Measurements from ENCODE around the gene KIF12.

KIF12 gene

DNA sequence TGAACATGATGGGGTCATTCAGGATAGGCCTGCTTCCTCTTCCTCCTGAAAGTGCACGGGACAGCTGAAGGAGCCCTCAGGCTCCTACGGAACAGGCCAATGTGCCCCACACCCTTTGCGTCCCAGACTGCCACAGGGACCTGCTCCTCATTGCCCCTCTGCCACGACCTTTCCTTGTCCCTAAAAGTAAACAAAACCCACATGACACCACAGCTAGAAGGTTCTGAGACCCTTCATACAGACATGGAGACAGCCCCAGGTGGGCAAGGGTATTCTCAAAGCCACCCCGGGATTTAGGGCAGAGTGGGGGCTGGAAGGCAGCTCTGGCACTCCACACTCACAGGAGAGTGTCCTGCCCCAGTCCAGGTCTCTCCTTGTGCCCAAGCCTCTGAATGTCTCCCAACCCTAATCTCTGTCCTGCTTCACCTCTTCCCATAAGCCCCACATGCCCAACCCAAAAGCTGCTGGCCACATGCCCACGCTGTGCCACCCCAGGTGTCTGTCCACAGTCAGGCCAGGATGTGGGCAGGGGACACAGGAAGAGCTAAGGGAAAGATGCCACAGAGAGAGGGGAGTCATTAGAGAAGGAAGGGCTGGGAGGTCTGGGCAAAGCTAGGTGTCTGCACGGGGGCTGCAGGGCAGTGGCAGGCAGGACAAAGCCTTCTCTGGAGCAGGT lies 21.8 kb downstream of the KIF12 start:
- TF ChIP-seq, protein P1, sequence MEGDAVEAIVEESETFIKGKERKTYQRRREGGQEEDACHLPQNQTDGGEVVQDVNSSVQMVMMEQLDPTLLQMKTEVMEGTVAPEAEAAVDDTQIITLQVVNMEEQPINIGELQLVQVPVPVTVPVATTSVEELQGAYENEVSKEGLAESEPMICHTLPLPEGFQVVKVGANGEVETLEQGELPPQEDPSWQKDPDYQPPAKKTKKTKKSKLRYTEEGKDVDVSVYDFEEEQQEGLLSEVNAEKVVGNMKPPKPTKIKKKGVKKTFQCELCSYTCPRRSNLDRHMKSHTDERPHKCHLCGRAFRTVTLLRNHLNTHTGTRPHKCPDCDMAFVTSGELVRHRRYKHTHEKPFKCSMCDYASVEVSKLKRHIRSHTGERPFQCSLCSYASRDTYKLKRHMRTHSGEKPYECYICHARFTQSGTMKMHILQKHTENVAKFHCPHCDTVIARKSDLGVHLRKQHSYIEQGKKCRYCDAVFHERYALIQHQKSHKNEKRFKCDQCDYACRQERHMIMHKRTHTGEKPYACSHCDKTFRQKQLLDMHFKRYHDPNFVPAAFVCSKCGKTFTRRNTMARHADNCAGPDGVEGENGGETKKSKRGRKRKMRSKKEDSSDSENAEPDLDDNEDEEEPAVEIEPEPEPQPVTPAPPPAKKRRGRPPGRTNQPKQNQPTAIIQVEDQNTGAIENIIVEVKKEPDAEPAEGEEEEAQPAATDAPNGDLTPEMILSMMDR (IDR thresholded peaks at IDR 0.05; ENCODE audit: insufficient read depth, missing control alignments): no peak
- DNase-seq (ENCODE audit: insufficient read length, low spot score) (no peak), FAIRE-seq (no peak)

DNA sequence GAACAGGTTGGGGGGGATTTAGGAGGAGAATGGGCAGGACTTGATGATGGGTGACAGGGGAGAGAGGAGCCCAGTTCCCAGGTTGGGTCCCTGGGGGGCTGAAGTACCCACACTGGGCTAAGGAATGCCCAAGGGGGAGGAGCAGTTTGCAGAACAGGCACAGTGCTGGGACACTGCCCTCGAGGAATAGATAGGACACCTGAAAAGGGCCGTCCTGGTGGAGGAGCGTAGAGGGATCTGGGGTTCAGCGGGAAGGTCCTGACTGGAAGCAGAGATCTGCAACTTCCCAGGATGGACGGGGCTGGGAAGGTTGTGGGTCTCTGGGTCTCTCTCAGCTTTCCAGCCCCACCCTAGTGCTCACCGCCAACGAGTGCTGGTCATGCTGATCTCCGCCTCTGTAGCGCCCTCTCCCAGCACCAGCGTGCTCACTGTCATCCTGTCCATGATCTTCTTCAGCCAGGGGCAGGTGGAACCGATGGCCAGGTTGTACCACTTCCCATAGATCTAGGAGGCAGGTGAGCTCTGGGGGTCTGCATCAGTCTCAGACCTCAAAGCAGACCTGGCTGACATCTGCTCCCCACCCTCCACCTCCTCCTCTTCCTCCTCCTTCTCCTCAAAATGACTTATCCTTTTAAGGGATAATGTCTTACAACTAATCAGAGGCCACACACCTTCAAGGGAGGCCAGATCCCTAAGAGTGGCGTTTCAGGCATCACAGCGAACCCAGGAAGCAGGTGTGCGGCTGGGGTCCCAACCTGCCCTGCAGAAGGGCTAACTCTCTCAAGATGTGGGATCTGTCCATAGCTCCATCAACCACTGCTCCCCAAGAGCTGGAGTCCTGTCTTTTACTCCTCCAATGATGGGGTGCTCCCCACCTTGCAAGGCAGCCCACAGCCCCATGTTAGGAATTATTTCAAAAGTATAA lies 22.6 kb downstream of the KIF12 start:
- TF ChIP-seq, protein P1 (IDR thresholded peaks at IDR 0.05; ENCODE audit: insufficient read depth, missing control alignments): no peak
- DNase-seq (ENCODE audit: insufficient read length, low spot score): no peak
- no peak for FAIRE-seq

DNA sequence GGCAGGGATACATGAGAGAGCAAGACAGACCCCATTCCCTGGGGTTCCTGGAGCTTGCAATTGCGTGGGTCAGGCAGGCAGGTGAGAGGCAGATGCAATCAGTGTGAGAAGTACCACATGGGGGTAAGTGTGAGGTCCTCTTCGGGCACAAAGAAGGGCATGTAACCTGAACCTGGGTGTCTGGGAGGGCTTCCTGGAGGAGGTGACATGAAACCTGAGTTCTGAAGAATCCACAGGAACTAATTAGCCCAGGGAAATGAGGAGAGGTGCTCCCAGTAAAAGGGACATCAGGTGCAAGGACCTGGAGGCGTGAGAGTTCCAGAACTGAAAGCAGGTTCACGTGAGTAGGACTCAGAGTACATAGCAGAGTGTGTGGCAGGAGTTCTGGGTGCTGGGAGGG lies 23.5 kb downstream of the KIF12 start:
- DNase-seq (ENCODE audit: insufficient read length, low spot score): no peak
- no peak for FAIRE-seq
- TF ChIP-seq, protein P1 (IDR thresholded peaks at IDR 0.05; ENCODE audit: insufficient read depth, missing control alignments): no peak

DNA sequence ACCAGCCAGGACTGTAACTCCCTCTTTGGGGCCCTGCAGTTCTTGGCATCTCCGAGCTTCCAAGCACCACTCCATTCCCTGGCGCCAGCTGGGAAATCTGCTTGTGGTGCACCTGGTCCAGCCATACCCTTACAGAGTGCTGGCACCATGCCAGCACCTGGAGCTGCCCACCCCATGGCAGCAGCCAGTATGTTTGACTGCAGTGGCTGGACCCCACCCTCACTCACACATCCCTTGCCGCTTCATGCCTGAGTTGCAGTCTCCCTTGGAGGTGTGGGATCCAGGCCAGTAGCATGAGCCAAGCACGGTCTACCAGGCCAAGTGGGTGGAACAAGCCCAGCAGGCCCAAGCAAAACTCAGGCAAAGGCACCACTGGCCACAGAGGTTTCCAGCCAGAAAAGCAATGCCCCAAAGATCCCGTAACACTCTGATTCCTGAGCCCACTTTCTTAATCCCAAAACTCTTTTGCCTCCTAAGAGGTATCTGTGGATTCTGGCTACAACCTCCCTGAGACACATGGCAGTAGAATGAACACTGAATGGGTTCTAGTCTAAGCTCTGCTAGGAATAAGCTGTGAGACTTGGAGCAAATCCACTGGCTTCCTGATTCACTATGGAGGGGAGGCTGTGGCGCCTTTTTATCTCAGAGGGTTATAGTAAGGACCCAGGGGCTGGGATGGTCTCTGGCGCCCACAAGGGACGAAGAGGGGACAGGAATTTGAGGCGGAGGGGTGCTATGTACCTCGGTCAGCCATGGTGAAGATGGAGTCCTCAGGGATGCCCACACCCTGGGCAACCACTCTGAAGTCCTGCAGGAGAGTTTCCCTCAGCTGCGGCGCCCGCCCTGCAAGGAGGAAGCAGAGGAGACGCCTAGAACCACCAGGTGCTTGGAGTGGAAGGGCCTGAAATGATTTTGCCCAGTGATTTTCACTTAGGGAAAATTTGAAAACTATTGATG lies 26.6 kb downstream of the KIF12 start:
- FAIRE-seq (no peak), DNase-seq (ENCODE audit: insufficient read length, low spot score) (no peak)
- TF ChIP-seq, protein P1 (IDR thresholded peaks at IDR 0.05; ENCODE audit: insufficient read depth, missing control alignments): peak; percentile 18

DNA sequence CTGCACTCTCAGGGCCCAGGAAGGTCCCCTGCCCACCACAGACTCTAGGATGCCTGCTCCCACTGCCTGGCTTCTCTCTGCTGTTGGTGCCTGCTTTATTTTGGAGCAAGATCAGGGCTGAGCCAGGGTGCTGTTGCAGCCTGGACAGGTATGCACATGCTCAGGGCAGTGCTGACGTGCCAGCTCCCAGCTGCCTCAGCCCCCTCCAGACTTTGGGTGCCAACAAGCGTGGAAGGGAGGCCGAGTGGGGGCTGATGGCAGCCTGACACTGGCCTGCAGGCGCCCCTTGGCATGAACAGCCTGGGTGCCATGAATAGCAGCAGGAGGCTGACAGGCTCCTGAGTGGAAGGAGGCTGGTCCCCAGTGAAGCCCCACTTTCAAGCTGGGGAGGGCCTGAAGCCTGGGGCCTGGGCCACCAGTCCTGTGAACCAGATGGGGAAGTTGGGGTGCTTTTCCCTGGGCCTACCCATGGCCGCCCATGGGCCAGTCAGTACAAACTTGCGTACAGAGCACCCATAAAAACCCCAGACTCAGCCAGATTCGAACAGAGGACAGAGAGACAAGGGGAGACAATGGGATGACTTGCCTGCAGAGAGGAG lies 27.8 kb downstream of the KIF12 start:
- FAIRE-seq: no peak
- TF ChIP-seq, protein P1 (IDR thresholded peaks at IDR 0.05; ENCODE audit: insufficient read depth, missing control alignments): no peak
- DNase-seq (ENCODE audit: insufficient read length, low spot score): no peak

DNA sequence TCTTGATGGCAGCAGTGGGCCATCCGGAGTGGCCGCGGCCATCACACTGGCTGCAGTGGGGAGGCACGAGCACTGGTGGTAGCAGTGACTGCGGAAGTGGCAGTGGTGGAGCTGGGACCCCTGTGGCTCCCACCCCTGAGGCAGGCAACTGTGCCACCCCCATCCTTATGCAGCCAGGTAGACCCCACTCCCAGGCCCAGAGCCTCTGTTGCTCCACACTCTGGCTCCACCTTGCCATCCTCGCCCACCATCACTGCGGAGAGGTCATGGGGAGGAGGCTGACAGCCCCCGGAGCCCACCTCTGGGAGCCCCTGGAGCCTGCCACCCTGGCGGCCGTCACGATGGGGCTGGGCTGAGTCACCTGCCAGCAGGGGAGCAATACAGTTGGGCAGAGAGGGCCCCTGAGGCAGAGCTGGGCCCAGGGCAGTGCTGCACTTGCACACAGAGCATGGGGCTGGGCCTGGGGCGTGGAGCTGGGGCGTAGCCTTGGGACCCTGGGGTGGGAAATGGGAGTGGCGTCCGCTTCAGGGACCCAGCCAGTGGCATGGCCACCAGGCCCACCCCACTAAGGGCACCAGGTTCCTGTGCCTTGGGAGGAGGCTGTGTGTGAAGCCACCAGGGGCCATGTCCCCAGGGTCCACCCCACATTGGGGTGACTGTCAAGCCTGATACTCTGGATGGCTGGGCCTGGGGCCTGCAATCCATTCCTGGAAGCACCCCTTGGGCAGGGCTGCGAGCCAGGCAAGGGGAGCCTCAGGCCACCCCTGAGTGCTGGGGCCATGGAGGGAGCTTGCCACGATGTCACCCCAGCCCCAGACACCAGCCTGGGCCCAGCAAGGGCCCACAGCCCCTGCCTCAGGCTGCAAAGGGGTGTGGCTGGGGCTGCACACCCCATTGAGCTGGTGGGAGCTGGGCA lies 28.6 kb downstream of the KIF12 start:
- DNase-seq (ENCODE audit: insufficient read length, low spot score): no peak
- TF ChIP-seq, protein P1 (IDR thresholded peaks at IDR 0.05; ENCODE audit: insufficient read depth, missing control alignments): no peak
- no peak for FAIRE-seq

All from D721Med (cell line).